Transverse colon (tissue), 4 donors: ENCODE results near the gene NEK1.

Experiments used
- CTCF ChIP-seq, 5 experiments: fragments of 200-600 bp in 3 of 5; fragments of 450-650 bp in 2 of 5; sonication (generic) in 3 of 5; IDR thresholded peaks; 1 replicate in 2 of 5; 2 replicates in 3 of 5; pipeline ENCODE4 v1.5.1; 2016 to 2017; ENCODE audit warnings: antibody characterized with exemption in 5 of 5, inconsistent platforms in 3 of 5, mild to moderate bottlenecking in 2 of 5, moderate library complexity in 1 of 5
- EP300 ChIP-seq: sonication (generic); formaldehyde crosslinking; IDR thresholded peaks from one replicate; pipeline ENCODE4 v1.6.1; 2017; ENCODE audit warnings: antibody characterized with exemption, low read depth
- POLR2A ChIP-seq: fragments of 450-650 bp; IDR thresholded peaks from one replicate; pipeline ENCODE4 v1.6.1; 2016; ENCODE audit warnings: antibody characterized with exemption, mild to moderate bottlenecking, moderate library complexity
- POLR2AphosphoS5 ChIP-seq, 3 donors: sonication (generic); formaldehyde crosslinking; IDR thresholded peaks; one replicate each; pipeline ENCODE4 v1.6.1; 2016; ENCODE audit warnings: antibody characterized with exemption in 3 of 3

GRCh38 chr4:169566021-169566818 lies 46.2 kb downstream of the NEK1 start:
- TF ChIP-seq CTCF (IDR thresholded peaks at IDR 0.05) = peak; percentile 46 to 71 (median 64)
- TF ChIP-seq EP300 = no peak
- TF ChIP-seq POLR2A = no peak
- TF ChIP-seq POLR2AphosphoS5 (IDR thresholded peaks at IDR 0.05) = no peak
